Neuronal stem cell (in vitro differentiated cells): Measurements from ENCODE around the gene PLA2G15.
A peak's percentile ranks its signal among the peaks of the same experiment; 100 is the strongest.

ENCODE experiments used
- DNase-seq: peaks from one replicate; pipeline ENCODE4 v3.0.0-alpha.2; 2013; ENCODE audit warnings: low spot score
- H2AFZ ChIP-seq: one replicate; pipeline ENCODE4 v1.6.1; 2013; ENCODE audit warnings: mild to moderate bottlenecking, low read length, inconsistent platforms
- H2AK5ac ChIP-seq: 2 replicates; pipeline ENCODE4 v1.6.1; 2013; ENCODE audit warnings: low read depth, mild to moderate bottlenecking, inconsistent platforms, low read length, moderate library complexity, mixed read lengths
- H2BK120ac ChIP-seq: 2 replicates; pipeline ENCODE4 v1.6.1; 2013; ENCODE audit warnings: low read depth, mild to moderate bottlenecking, inconsistent platforms, low read length, moderate library complexity, mixed read lengths
- H2BK12ac ChIP-seq: one replicate; pipeline ENCODE4 v1.6.1; 2013; ENCODE audit warnings: low read length, inconsistent platforms
- H2BK15ac ChIP-seq: 2 replicates; pipeline ENCODE4 v1.6.1; 2013; ENCODE audit warnings: mild to moderate bottlenecking, low read length, inconsistent platforms, mixed read lengths
- H2BK5ac ChIP-seq: one replicate; pipeline ENCODE4 v1.6.1; 2013; ENCODE audit warnings: inconsistent platforms, mild to moderate bottlenecking, low read length, moderate library complexity
- H3K14ac ChIP-seq: one replicate; pipeline ENCODE4 v1.6.1; 2013; ENCODE audit warnings: low read length, inconsistent platforms
- H3K18ac ChIP-seq: 2 replicates; pipeline ENCODE4 v1.6.1; 2013; ENCODE audit warnings: low read length, inconsistent platforms
- H3K23ac ChIP-seq: 2 replicates; pipeline ENCODE4 v1.6.1; 2013; ENCODE audit warnings: low read depth, mild to moderate bottlenecking, mixed read lengths, low read length, inconsistent platforms; ENCODE audit not compliant: poor library complexity
- H3K27ac ChIP-seq: replicated peaks from 3 replicates; pipeline ENCODE4 v1.5.1; 2013; ENCODE audit warnings: low read length, inconsistent platforms
- H3K27me3 ChIP-seq, 3 experiments: 2 replicates each; pipeline ENCODE4 v1.6.1; 2013; ENCODE audit warnings: low read length in 3 of 3, mild to moderate bottlenecking in 2 of 3, inconsistent platforms in 1 of 3, low read depth in 1 of 3, mixed read lengths in 1 of 3, moderate library complexity in 1 of 3; ENCODE audit not compliant: control insufficient read depth in 3 of 3, insufficient read depth in 3 of 3
- H3K36me3 ChIP-seq, 2 donors: replicated peaks in 1 of 2; 2 replicates each; pipeline ENCODE4 v1.6.1; 2013; ENCODE audit warnings: low read length in 2 of 2; ENCODE audit not compliant: control insufficient read depth in 2 of 2, insufficient read depth in 2 of 2
- H3K4ac ChIP-seq: 2 replicates; pipeline ENCODE4 v1.6.1; 2013; ENCODE audit warnings: inconsistent platforms, mild to moderate bottlenecking, low read length, moderate library complexity
- H3K4me1 ChIP-seq, 2 donors: 1 replicate in 1 of 2; 2 replicates in 1 of 2; pipeline ENCODE4 v1.6.1; 2013; ENCODE audit warnings: low read length in 2 of 2, low read depth in 1 of 2; ENCODE audit not compliant: control insufficient read depth in 2 of 2, insufficient read depth in 1 of 2
- H3K4me2 ChIP-seq: one replicate; pipeline ENCODE4 v1.6.1; 2013; ENCODE audit warnings: mild to moderate bottlenecking, low read length, inconsistent platforms; ENCODE audit not compliant: insufficient read depth, poor library complexity, severe bottlenecking
- H3K4me3 ChIP-seq, 2 donors: 2 replicates each; pipeline ENCODE4 v1.5.1; 2013; ENCODE audit warnings: low read length in 2 of 2, mild to moderate bottlenecking in 2 of 2, inconsistent platforms in 1 of 2, moderate library complexity in 1 of 2
- H3K79me1 ChIP-seq: one replicate; pipeline ENCODE4 v1.6.1; 2013; ENCODE audit warnings: low read depth, mild to moderate bottlenecking, inconsistent platforms, low read length, moderate library complexity
- H3K9ac ChIP-seq: one replicate; pipeline ENCODE4 v1.6.1; 2013; ENCODE audit warnings: mild to moderate bottlenecking, low read depth, low read length, inconsistent platforms; ENCODE audit not compliant: poor library complexity
- H3K9me3 ChIP-seq, 2 donors: replicated peaks in 1 of 2; 2 replicates each; pipeline versions ENCODE3 to v1.6.1; 2013; ENCODE audit warnings: low read length in 2 of 2, mild to moderate bottlenecking in 2 of 2, inconsistent platforms in 1 of 2, low read depth in 1 of 2, mixed read lengths in 1 of 2, moderate library complexity in 1 of 2; ENCODE audit not compliant: control insufficient read depth in 2 of 2, insufficient read depth in 1 of 2
- H4K8ac ChIP-seq: one replicate; pipeline ENCODE4 v1.6.1; 2013; ENCODE audit warnings: low read depth, mild to moderate bottlenecking, inconsistent platforms, low read length, moderate library complexity
- H4K91ac ChIP-seq: one replicate; pipeline ENCODE4 v1.6.1; 2013; ENCODE audit warnings: low read length, low read depth, mild to moderate bottlenecking, inconsistent platforms; ENCODE audit not compliant: poor library complexity
- WGBS, 2 donors: extraction: QIAGEN DNeasy Blood & Tissue Kit; methylation state at CpG; one replicate each; pipeline ENCODE4 v1.1.7; 2013; ENCODE audit warnings: missing lambda C conversion rate in 2 of 2, mixed read lengths in 1 of 2; ENCODE audit not compliant: insufficient read length in 2 of 2, insufficient replicate concordance in 1 of 2; ENCODE audit errors: extremely low coverage in 2 of 2; 5-methylcytosine and 5-hydroxymethylcytosine counted together

Gene PLA2G15

GRCh38 chr16:68289621-68290329 lies 44.6 kb downstream of the PLA2G15 start:
- Histone ChIP-seq H3K36me3 (peaks cover 18 to 68% of the 10 kb centered on the region in 2 donors), H4K8ac (no peak overlapping the region), H3K4me2 (no peak overlapping the region), H3K18ac (no peak overlapping the region), H3K9ac (no peak overlapping the region), H2BK5ac (no peak overlapping the region), H2BK15ac (no peak overlapping the region), H2AFZ (no peak overlapping the region), H3K4me1 (peaks cover 0 to 1% of the 10 kb centered on the region in 2 donors), H2BK12ac (no peak overlapping the region), H2AK5ac (no peak overlapping the region), H3K4me3 (no peak overlapping the region), H2BK120ac (no peak overlapping the region), H3K23ac (no peak overlapping the region), H4K91ac (no peak overlapping the region), H3K9me3 (no peaks in the 10 kb centered on the region), H3K4ac (no peak overlapping the region), H3K79me1 (peaks cover 4% of the 10 kb centered on the region), H3K27ac (no peak overlapping the region), H3K14ac (no peak overlapping the region), H3K27me3 (no peaks in the 10 kb centered on the region)
- 100% methylated on average over 1 of the region's 4 CpGs for WGBS, 2 donors
- DNase-seq = no peak

- Histone ChIP-seq H3K9ac (no peak overlapping the region), H3K23ac (peak overlapping the region; percentile 5), H2AFZ (no peak overlapping the region), H3K79me1 (peaks cover 4% of the 10 kb centered on the region), H3K18ac (no peak overlapping the region), H3K27me3 (no peaks in the 10 kb centered on the region), H3K4ac (no peak overlapping the region), H3K4me2 (no peak overlapping the region), H2AK5ac (no peak overlapping the region), H4K91ac (no peak overlapping the region), H2BK15ac (no peak overlapping the region), H2BK12ac (no peak overlapping the region), H3K4me3 (no peak overlapping the region), H4K8ac (no peak overlapping the region), H3K14ac (no peak overlapping the region), H3K36me3 (peaks cover 18 to 68% of the 10 kb centered on the region in 2 donors), H2BK5ac (no peak overlapping the region), H2BK120ac (no peak overlapping the region), H3K4me1 (peaks cover 0 to 1% of the 10 kb centered on the region in 2 donors), H3K9me3 (no peaks in the 10 kb centered on the region), H3K27ac (no peak overlapping the region)
- no CpG with 5 or more reads among the region's 6 CpGs for WGBS, 2 donors
- DNase-seq = no peak
These were observed 45.3 kb downstream of the PLA2G15 start for GRCh38 chr16:68290450-68290849.

- no peak overlapping the region for H3K4me3 ChIP-seq
These were observed 46.1 kb downstream of the PLA2G15 start for GRCh38 chr16:68291227-68291626.

DNA sequence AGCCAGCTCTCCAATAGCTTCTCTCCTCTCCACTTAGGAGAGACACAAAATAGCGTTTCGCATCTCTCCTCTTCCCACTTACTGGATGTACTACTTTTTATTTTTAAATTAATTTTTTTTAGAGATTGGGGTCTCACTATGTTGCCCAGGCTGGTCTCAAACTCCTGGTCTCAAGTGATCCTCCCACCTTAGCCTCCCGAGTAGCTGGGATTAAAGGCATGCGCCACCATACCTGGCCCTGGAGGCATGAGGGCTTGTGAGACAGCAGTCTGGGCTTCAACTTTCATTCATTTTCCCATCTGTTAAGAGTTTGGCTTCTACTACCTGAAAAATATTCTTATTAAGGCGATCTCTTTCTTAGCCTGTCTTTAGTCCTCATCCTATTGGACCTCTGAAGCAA lies 47.3 kb downstream of the PLA2G15 start:
- Histone ChIP-seq H3K4me3 (no peak overlapping the region), H3K9me3 (no peaks in the 10 kb centered on the region), H2BK12ac (no peak overlapping the region), H3K4me2 (no peak overlapping the region), H4K91ac (no peak overlapping the region), H3K14ac (no peak overlapping the region), H3K18ac (no peak overlapping the region), H4K8ac (no peak overlapping the region), H3K27ac (no peak overlapping the region), H2AFZ (no peak overlapping the region), H2BK5ac (no peak overlapping the region), H3K79me1 (peaks cover 3% of the 10 kb centered on the region), H3K4ac (no peak overlapping the region), H3K27me3 (no peaks in the 10 kb centered on the region), H2BK120ac (no peak overlapping the region), H3K4me1 (peaks cover 0 to 1% of the 10 kb centered on the region in 2 donors), H3K23ac (no peak overlapping the region), H3K36me3 (peaks cover 21 to 77% of the 10 kb centered on the region in 2 donors), H3K9ac (no peak overlapping the region), H2BK15ac (no peak overlapping the region), H2AK5ac (no peak overlapping the region)
- WGBS, 2 donors = no CpG with 5 or more reads among the region's 5 CpGs
- DNase-seq = no peak

More at GRCh38 chr16:68291227-68291626, 46.1 kb downstream of the PLA2G15 start:
- Histone ChIP-seq H3K9me3 (no peaks in the 10 kb centered on the region), H3K27ac (no peak overlapping the region), H3K4me2 (no peak overlapping the region), H2AK5ac (no peak overlapping the region), H2BK5ac (no peak overlapping the region), H3K14ac (no peak overlapping the region), H3K4ac (no peak overlapping the region), H3K23ac (no peak overlapping the region), H3K4me1 (peaks cover 0 to 1% of the 10 kb centered on the region in 2 donors), H3K18ac (no peak overlapping the region), H4K91ac (no peak overlapping the region), H2BK15ac (no peak overlapping the region), H2AFZ (no peak overlapping the region), H2BK120ac (no peak overlapping the region), H3K9ac (no peak overlapping the region), H3K27me3 (no peaks in the 10 kb centered on the region), H2BK12ac (no peak overlapping the region), H3K79me1 (peaks cover 4% of the 10 kb centered on the region), H3K36me3 (peaks cover 22 to 76% of the 10 kb centered on the region in 2 donors), H4K8ac (no peak overlapping the region)
- WGBS, 2 donors = no CpG with 5 or more reads among the region's 4 CpGs
- no peak for DNase-seq
